Fibroblast of lung (primary cell): ENCODE results near the gene STYX.

Experiments used
- CTCF ChIP-seq, 2 donors: IDR thresholded peaks in 1 of 2; conservative IDR thresholded peaks in 1 of 2; 1 replicate in 1 of 2; 2 replicates in 1 of 2; pipeline ENCODE4 v1.5.1; 2011 to 2012; ENCODE audit warnings: low read length in 2 of 2, control low read depth in 1 of 2, inconsistent platforms in 1 of 2, low read depth in 1 of 2, mild to moderate bottlenecking in 1 of 2
- EZH2 ChIP-seq: IDR thresholded peaks from 2 replicates; pipeline ENCODE4 v1.5.1; 2012; ENCODE audit warnings: low read length, control low read depth, mild to moderate bottlenecking; ENCODE audit errors: missing control alignments

GRCh38 chr14:52706724-52707706, 23.0 kb upstream of the STYX start, which contains the start of gene PSMC6:
- TF ChIP-seq EZH2 (no peak), CTCF (conservative IDR thresholded peaks at IDR 0.05 in 1 of 2, IDR thresholded peaks at IDR 0.05 in 1 of 2; ENCODE audit: low read depth in 1 of 2, low read length in 2 of 2) (no peak)
